Middle frontal gyrus (tissue), 1 donor: ENCODE results near the gene NGF.

ENCODE experiments used
- DNase-seq: peaks from one replicate; pipeline ENCODE4 v3.0.0-alpha.2; 2015; ENCODE audit warnings: low spot score; ENCODE audit errors: extremely low spot score

The NGF gene

DNA sequence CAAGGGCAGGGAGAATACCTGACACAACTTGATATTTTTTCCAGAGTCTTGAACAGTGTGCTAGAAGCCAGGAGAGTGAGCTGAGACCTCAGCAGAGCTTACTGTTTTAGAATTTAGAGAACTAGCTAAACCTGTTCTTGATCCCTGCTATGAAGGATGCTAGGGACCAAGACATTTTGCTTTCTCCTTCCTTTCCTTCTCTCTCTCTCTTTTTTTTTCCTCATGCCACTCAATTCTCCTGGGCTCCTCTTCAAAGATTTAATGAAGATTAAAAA, 99.0 kb downstream of the NGF start:
- DNase-seq: no peak

DNA sequence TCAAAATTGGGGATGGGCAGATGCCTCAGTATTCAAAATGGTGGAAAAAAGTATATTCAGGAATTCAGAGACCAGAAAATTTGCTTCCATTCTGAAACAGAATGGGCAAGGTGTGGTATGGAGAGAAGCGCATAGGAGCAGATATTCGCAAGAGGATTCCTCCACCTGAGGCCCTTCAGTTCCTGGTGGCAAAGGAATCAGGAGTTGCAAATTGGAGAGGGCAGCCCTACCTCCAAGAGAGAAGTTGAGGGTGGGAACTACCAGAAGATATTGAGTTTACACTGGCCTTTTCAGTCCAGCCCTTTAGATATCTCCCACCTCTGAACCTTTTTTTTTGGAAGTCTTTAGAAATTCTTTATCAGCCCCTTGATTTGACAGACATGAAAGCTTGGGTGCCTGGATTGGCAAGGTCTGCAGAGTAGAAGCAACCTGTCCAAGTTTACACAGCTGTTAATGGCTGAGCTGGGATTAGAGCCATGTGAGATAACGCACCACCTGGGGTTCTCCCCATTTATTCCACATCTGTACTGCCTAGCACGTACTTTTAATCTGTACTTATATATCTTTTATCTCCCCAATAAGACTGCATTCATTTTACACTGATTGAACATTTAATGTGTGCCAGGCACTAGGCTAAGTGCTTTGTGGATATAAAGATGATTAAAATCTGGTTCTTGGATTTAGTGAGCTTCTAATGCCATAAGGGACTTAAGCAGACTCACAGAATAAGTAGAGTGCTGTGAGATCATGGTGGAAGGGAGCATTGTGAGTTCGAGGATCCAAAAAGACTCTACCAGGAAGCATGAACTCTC, 99.5 kb downstream of the NGF start:
- DNase-seq: no peak

DNA sequence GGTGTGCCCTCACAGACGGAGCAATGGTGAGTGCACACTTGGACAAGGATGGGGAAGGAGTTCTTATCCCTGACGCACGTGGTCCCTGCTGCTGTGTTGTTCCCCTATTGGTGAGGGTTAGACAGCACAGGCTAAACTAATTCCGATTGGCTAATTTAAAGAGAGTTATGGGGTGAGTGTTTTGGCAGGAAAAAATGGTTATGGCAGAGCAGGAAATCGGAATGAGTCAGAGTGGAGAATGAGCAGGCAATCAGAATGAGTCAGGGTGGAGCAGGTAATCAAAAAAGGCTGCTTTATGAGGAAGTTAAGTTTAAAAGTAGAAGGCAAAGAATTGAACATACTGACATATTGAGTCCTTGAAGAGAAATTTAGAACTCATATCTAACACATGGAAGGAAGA, 100.5 kb downstream of the NGF start:
- DNase-seq: no peak

DNA sequence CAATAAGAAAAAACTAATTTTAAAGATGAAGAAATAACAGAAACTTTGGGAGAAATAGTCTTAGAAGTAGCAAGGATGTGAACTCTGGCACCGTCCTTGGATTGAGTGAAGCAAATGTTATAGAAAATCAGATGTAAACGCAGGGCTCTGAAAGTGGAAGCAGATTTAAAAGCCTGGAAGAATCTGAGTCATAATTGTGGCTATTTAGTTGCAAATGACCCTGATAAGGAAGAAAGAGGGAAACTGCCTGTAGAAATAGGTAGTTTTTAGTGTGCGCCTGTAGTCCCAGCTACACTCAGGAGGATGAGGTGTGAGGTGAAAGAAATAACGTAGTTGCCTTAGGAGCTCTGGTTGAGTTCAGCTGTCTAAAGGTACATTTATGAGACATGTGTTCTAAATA, 101.0 kb downstream of the NGF start:
- no peak for DNase-seq
